H1 (cell line): ENCODE results near the gene FGF14. TPM values are rescaled to one million over a fixed set of nuclear protein-coding genes. Genes with fewer than 3 reads are reported as not detected.
A peak's percentile ranks its signal among the peaks of the same experiment; 100 is the strongest.

ENCODE experiments used
- CTCF ChIA-PET: fragments of 300-600 bp; sonication (Branson Sonifier 250); formaldehyde crosslinking; loops from one replicate; lab custom pipeline; 2021; ENCODE audit not compliant: partially characterized antibody; lab: Charles Lee
- POLR2A ChIA-PET: fragments of 300-600 bp; sonication (Branson Sonifier 250); formaldehyde crosslinking; loops from one replicate; lab custom pipeline; 2021; ENCODE audit warnings: inconsistent platforms; ENCODE audit not compliant: partially characterized antibody; lab: Charles Lee
- DNase-seq, 2 experiments: peaks; one replicate each; pipeline versions ENCODE4 v3.0.0 to v3.0.0-alpha.2; 2010 to 2022; ENCODE audit warnings: low spot score in 2 of 2, low read depth in 1 of 2, mixed read lengths in 1 of 2
- FAIRE-seq: peaks from 2 replicates; lab custom pipeline; 2011; peaks lifted over from hg19 to GRCh38; lab: Jason Lieb, UNC
- H2AFZ ChIP-seq: 2 replicates; pipeline ENCODE4 v1.8.1; 2012; ENCODE audit warnings: low read length, inconsistent platforms
- H2AK5ac ChIP-seq: 2 replicates; pipeline ENCODE4 v1.6.1; 2013; ENCODE audit warnings: low read depth, low read length
- H2BK120ac ChIP-seq: replicated peaks from 2 replicates; pipeline ENCODE3; 2013; ENCODE audit warnings: low read depth, low read length, inconsistent platforms
- H2BK12ac ChIP-seq: 2 replicates; pipeline ENCODE4 v1.6.1; 2013; ENCODE audit warnings: low read depth, low read length
- H2BK15ac ChIP-seq: 2 replicates; pipeline ENCODE4 v1.6.1; 2013; ENCODE audit warnings: low read length
- H2BK20ac ChIP-seq: 2 replicates; pipeline ENCODE4 v1.6.1; 2013; ENCODE audit warnings: low read length
- H2BK5ac ChIP-seq: 2 replicates; pipeline ENCODE4 v1.6.1; 2013; ENCODE audit warnings: low read depth, low read length
- H3K14ac ChIP-seq: 2 replicates; pipeline ENCODE4 v1.6.1; 2013; ENCODE audit warnings: inconsistent platforms; ENCODE audit not compliant: insufficient read length
- H3K18ac ChIP-seq: 2 replicates; pipeline ENCODE4 v1.6.1; 2013; ENCODE audit warnings: low read length; ENCODE audit errors: extremely low read depth
- H3K23ac ChIP-seq: 2 replicates; pipeline ENCODE4 v1.6.1; 2013; ENCODE audit warnings: inconsistent platforms; ENCODE audit not compliant: insufficient read length
- H3K23me2 ChIP-seq: 2 replicates; pipeline ENCODE4 v1.6.1; 2013; ENCODE audit warnings: low read depth, low read length
- H3K27ac ChIP-seq: 2 replicates; pipeline ENCODE4 v1.6.1; 2011; ENCODE audit warnings: low read depth, low read length, inconsistent platforms
- H3K27me3 ChIP-seq, 4 experiments: replicated peaks in 1 of 4; 1 replicate in 1 of 4; 2 replicates in 3 of 4; pipeline versions ENCODE4 v1.6.1 to v1.8.1; 2011 to 2013; ENCODE audit warnings: low read length in 3 of 4, mild to moderate bottlenecking in 3 of 4, inconsistent platforms in 2 of 4, mixed read lengths in 2 of 4, moderate library complexity in 1 of 4; ENCODE audit not compliant: control insufficient read depth in 3 of 4, insufficient read depth in 3 of 4; ENCODE audit errors: extremely low read depth in 1 of 4
- H3K36me3 ChIP-seq, 4 experiments: 2 replicates each; pipeline versions ENCODE4 v1.6.1 to v1.8.1; 2011 to 2013; ENCODE audit warnings: mild to moderate bottlenecking in 4 of 4, low read length in 3 of 4, moderate library complexity in 2 of 4, control low read depth in 1 of 4, inconsistent platforms in 1 of 4; ENCODE audit not compliant: insufficient read depth in 4 of 4, control insufficient read depth in 2 of 4
- H3K4ac ChIP-seq: replicated peaks from 2 replicates; pipeline ENCODE3; 2013; ENCODE audit warnings: low read length, low read depth, mixed read lengths, inconsistent platforms; ENCODE audit not compliant: insufficient read length
- H3K4me1 ChIP-seq, 4 experiments: replicated peaks in 1 of 4; 1 replicate in 1 of 4; 2 replicates in 3 of 4; pipeline versions ENCODE4 v1.6.1 to v1.8.1; 2011 to 2013; ENCODE audit warnings: low read length in 3 of 4, inconsistent platforms in 2 of 4, mixed read lengths in 1 of 4; ENCODE audit not compliant: insufficient read depth in 4 of 4, control insufficient read depth in 3 of 4
- H3K4me2 ChIP-seq, 2 experiments: 2 replicates each; pipeline versions ENCODE4 v1.6.1 to v1.8.1; 2011 to 2013; ENCODE audit warnings: low read depth in 2 of 2, low read length in 2 of 2, control low read depth in 1 of 2, inconsistent platforms in 1 of 2, mild to moderate bottlenecking in 1 of 2; ENCODE audit not compliant: insufficient read depth in 1 of 2
- H3K4me3 ChIP-seq, 4 experiments: fragments of 200-600, 300-600 bp in 1 of 4; sonication (generic), shearing (Covaris generic), sonication (Bioruptor Twin) in 1 of 4; 2 replicates each; pipeline versions ENCODE4 v1.5.1 to v1.8.1; 2011 to 2016; ENCODE audit warnings: low read length in 4 of 4, low read depth in 3 of 4, control low read depth in 2 of 4, inconsistent platforms in 2 of 4, mild to moderate bottlenecking in 2 of 4, mixed read lengths in 1 of 4, moderate library complexity in 1 of 4; ENCODE audit not compliant: insufficient read depth in 2 of 4; ENCODE audit errors: extremely low read depth in 1 of 4
- H3K56ac ChIP-seq: replicated peaks from 2 replicates; pipeline ENCODE3; 2013; ENCODE audit warnings: low read depth, mild to moderate bottlenecking, mixed read lengths, low read length, inconsistent platforms; ENCODE audit not compliant: insufficient read length
- H3K79me1 ChIP-seq: 2 replicates; pipeline ENCODE4 v1.6.1; 2013; ENCODE audit warnings: low read depth, low read length, control low read depth
- H3K79me2 ChIP-seq, 2 experiments: 2 replicates each; pipeline versions ENCODE4 v1.6.1 to v1.8.1; 2012 to 2013; ENCODE audit warnings: low read length in 2 of 2, mild to moderate bottlenecking in 2 of 2, inconsistent platforms in 1 of 2; ENCODE audit not compliant: insufficient read depth in 2 of 2, control insufficient read depth in 1 of 2
- H3K9ac ChIP-seq, 4 experiments: replicated peaks in 1 of 4; 1 replicate in 1 of 4; 2 replicates in 3 of 4; pipeline versions ENCODE4 v1.6.1 to v1.8.1; 2011 to 2013; ENCODE audit warnings: low read depth in 3 of 4, low read length in 3 of 4, control low read depth in 2 of 4, mild to moderate bottlenecking in 2 of 4, moderate library complexity in 2 of 4, inconsistent platforms in 1 of 4; ENCODE audit errors: extremely low read depth in 1 of 4
- H3K9me3 ChIP-seq, 2 experiments: 2 replicates each; pipeline versions ENCODE4 v1.6.1 to v1.8.1; 2012 to 2013; ENCODE audit warnings: mild to moderate bottlenecking in 2 of 2, moderate library complexity in 2 of 2, control low read depth in 1 of 2, inconsistent platforms in 1 of 2, low read depth in 1 of 2, low read length in 1 of 2, mixed read lengths in 1 of 2; ENCODE audit not compliant: insufficient read depth in 2 of 2
- H4K20me1 ChIP-seq, 2 experiments: replicated peaks in 1 of 2; 2 replicates each; pipeline versions ENCODE3 to v1.8.1; 2011 to 2013; ENCODE audit warnings: inconsistent platforms in 2 of 2, low read length in 2 of 2, mild to moderate bottlenecking in 1 of 2; ENCODE audit not compliant: insufficient read depth in 2 of 2, control insufficient read depth in 1 of 2
- H4K5ac ChIP-seq: 2 replicates; pipeline ENCODE4 v1.6.1; 2013; ENCODE audit warnings: low read length, low read depth, mixed read lengths, inconsistent platforms; ENCODE audit not compliant: insufficient read length
- H4K8ac ChIP-seq: 2 replicates; pipeline ENCODE4 v1.8.0; 2013; ENCODE audit warnings: mild to moderate bottlenecking, moderate library complexity, low read length, inconsistent platforms; ENCODE audit not compliant: insufficient read depth; ENCODE audit errors: extremely low read depth
- H4K91ac ChIP-seq: replicated peaks from 2 replicates; pipeline ENCODE3; 2013; ENCODE audit warnings: low read length, mixed read lengths, inconsistent platforms; ENCODE audit not compliant: insufficient read length
- TCF12 ChIP-seq: IDR thresholded peaks from 2 replicates; pipeline ENCODE4 v1.6.1; 2011; ENCODE audit warnings: low read depth, mild to moderate bottlenecking, low read length
- WGBS, 2 experiments: shearing (Covaris generic) in 1 of 2; methylation state at CpG; one replicate each; pipeline versions ENCODE4 v1.1.6 to v1.1.7; 2013 to 2015; ENCODE audit warnings: low lambda C conversion rate in 2 of 2, mixed read lengths in 2 of 2, inconsistent platforms in 1 of 2, low coverage in 1 of 2, missing lambda C conversion rate in 1 of 2; ENCODE audit not compliant: insufficient replicate concordance in 2 of 2, insufficient coverage in 1 of 2, insufficient read length in 1 of 2; ENCODE audit errors: extremely low coverage in 1 of 2, missing lambda C conversion rate in 1 of 2; 5-methylcytosine and 5-hydroxymethylcytosine counted together
- polyA plus RNA-seq, 7 experiments: library from polyadenylated mRNA; depleted of rRNA in 3 of 7; stranded (reverse) in 5 of 7; unstranded in 2 of 7; fragments of >200 nt in 5 of 7; fragments of 200-250 nt in 2 of 7; gene quantifications; 1 replicate in 5 of 7; 2 replicates in 1 of 7; 4 replicates in 1 of 7; pipeline versions ENCODE4 v1.2.1 to v1.2.3, GENCODE V29; 2011 to 2013; ENCODE audit warnings: missing spikeins in 2 of 7, mixed read lengths in 2 of 7
- total RNA-seq: library from RNA; stranded (reverse); fragmentation: NEBNext Ultra II Directional; extraction: Animal tissue kit (Norgen Biotek cat#: 25700); gene quantifications from 2 replicates; pipeline ENCODE4 v1.2.1, GENCODE V29; 2021

FGF14 gene
- total and polyA plus RNA-seq, 2 of the 8 experiments (the other 6 are each of a cell fraction or from before 2014, with no cell fraction given): 0.05 to 0.58 TPM

GRCh38 chr13:101738336-101738735, 663.5 kb downstream of the FGF14 start:
- ChIA-PET CTCF (no interaction called here), POLR2A (no interaction called here)
- Histone ChIP-seq H3K4me1 (no peaks in the 10 kb centered on the region), H2BK5ac (no peak overlapping the region), H3K18ac (no peak overlapping the region), H3K9ac (no peak overlapping the region), H3K27ac (no peak overlapping the region), H2AFZ (no peak overlapping the region), H3K36me3 (no peaks in the 10 kb centered on the region), H3K27me3 (no peaks in the 10 kb centered on the region), H3K4ac (no peak overlapping the region), H3K23me2 (no peaks in the 10 kb centered on the region), H3K9me3 (no peaks in the 10 kb centered on the region), H3K56ac (no peak overlapping the region), H2AK5ac (no peak overlapping the region), H4K8ac (no peak overlapping the region), H2BK20ac (no peak overlapping the region), H3K23ac (no peak overlapping the region), H3K79me2 (no peaks in the 10 kb centered on the region), H4K20me1 (no peaks in the 10 kb centered on the region), H3K14ac (no peak overlapping the region), H2BK15ac (no peak overlapping the region), H4K91ac (no peak overlapping the region), H4K5ac (no peak overlapping the region), H3K79me1 (no peaks in the 10 kb centered on the region), H3K4me2 (no peak overlapping the region), H2BK12ac (no peak overlapping the region), H2BK120ac (peak overlapping the region; percentile 43), H3K4me3 (no peak overlapping the region)
- WGBS, 2 experiments: 96% methylated on average over 2 of the region's 2 CpGs; no CpG with 5 or more reads in 1 of the 2 experiments
- DNase-seq (no peak), FAIRE-seq (no peak)
- no peak for TF ChIP-seq TCF12
